Renal pelvis (tissue), 12 donors: ENCODE measurements around the gene MAPK1. TPM values are rescaled to one million over a fixed set of nuclear protein-coding genes. Genes with fewer than 3 reads are reported as not detected.
"Not testable (repeated sequence)": the region's sequence is repeated elsewhere in the genome, so short reads cannot be mapped to it uniquely, and the experiment has no call there.

Source experiments
- DNase-seq: peaks from one replicate; pipeline ENCODE4 v3.0.0-alpha.2; 2013
- long read RNA-seq, 16 experiments: transcript quantifications; one replicate each; lab custom pipeline, GENCODE V29; 2026
- polyA plus RNA-seq, 3 donors: library from polyadenylated mRNA; unstranded; fragments of 120-200 nt; gene quantifications; one replicate each; pipeline ENCODE4 v1.2.1, GENCODE V29; 2013; ENCODE audit not compliant: insufficient read length in 3 of 3

The MAPK1 gene
- 100 to 1,000 TPM; 126 to 135 (median 134) TPM for polyA plus RNA-seq
- long read RNA-seq, donor 1, full-length matches to known transcripts: 19 of 19 reads
- long read RNA-seq, donor 1, partial matches to known transcripts: 0 of 19 reads
- long read RNA-seq, donor 1, other reads (novel, unspliced or antisense): 0 of 19 reads
- long read RNA-seq, donor 2, full-length matches to known transcripts: 31 of 43 reads
- long read RNA-seq, donor 2, partial matches to known transcripts: 7 of 43 reads
- long read RNA-seq, donor 2, other reads (novel, unspliced or antisense): 5 of 43 reads
- long read RNA-seq, donor 3, full-length matches to known transcripts: 25 of 33 reads
- long read RNA-seq, donor 3, partial matches to known transcripts: 8 of 33 reads
- long read RNA-seq, donor 3, other reads (novel, unspliced or antisense): 0 of 33 reads
- long read RNA-seq, donor 4, full-length matches to known transcripts: 22 of 27 reads
- long read RNA-seq, donor 4, partial matches to known transcripts: 5 of 27 reads
- long read RNA-seq, donor 4, other reads (novel, unspliced or antisense): 0 of 27 reads
- long read RNA-seq, donor 5, full-length matches to known transcripts: 11 of 21 reads
- long read RNA-seq, donor 5, partial matches to known transcripts: 10 of 21 reads
- long read RNA-seq, donor 5, other reads (novel, unspliced or antisense): 0 of 21 reads
- long read RNA-seq, donor 6, full-length matches to known transcripts: 16 of 23 reads
- long read RNA-seq, donor 6, partial matches to known transcripts: 7 of 23 reads
- long read RNA-seq, donor 6, other reads (novel, unspliced or antisense): 0 of 23 reads
- long read RNA-seq, donor 7, full-length matches to known transcripts: 38 of 64 reads
- long read RNA-seq, donor 7, partial matches to known transcripts: 26 of 64 reads
- long read RNA-seq, donor 7, other reads (novel, unspliced or antisense): 0 of 64 reads
- long read RNA-seq, donor 8, full-length matches to known transcripts: 8 of 24 reads
- long read RNA-seq, donor 8, partial matches to known transcripts: 16 of 24 reads
- long read RNA-seq, donor 8, other reads (novel, unspliced or antisense): 0 of 24 reads
- long read RNA-seq, donor 9, full-length matches to known transcripts: 20 of 41 reads
- long read RNA-seq, donor 9, partial matches to known transcripts: 15 of 41 reads
- long read RNA-seq, donor 9, other reads (novel, unspliced or antisense): 6 of 41 reads
- long read RNA-seq, donor 10, full-length matches to known transcripts: 27 of 43 reads
- long read RNA-seq, donor 10, partial matches to known transcripts: 16 of 43 reads
- long read RNA-seq, donor 10, other reads (novel, unspliced or antisense): 0 of 43 reads
- long read RNA-seq, donor 11, full-length matches to known transcripts: 24 of 44 reads
- long read RNA-seq, donor 11, partial matches to known transcripts: 20 of 44 reads
- long read RNA-seq, donor 11, other reads (novel, unspliced or antisense): 0 of 44 reads
- long read RNA-seq, donor 12, full-length matches to known transcripts: 40 of 54 reads
- long read RNA-seq, donor 12, partial matches to known transcripts: 9 of 54 reads
- long read RNA-seq, donor 12, other reads (novel, unspliced or antisense): 5 of 54 reads
- long read RNA-seq, donor 13, full-length matches to known transcripts: 12 of 25 reads
- long read RNA-seq, donor 13, partial matches to known transcripts: 13 of 25 reads
- long read RNA-seq, donor 13, other reads (novel, unspliced or antisense): 0 of 25 reads
- long read RNA-seq, donor 14, full-length matches to known transcripts: 41 of 82 reads
- long read RNA-seq, donor 14, partial matches to known transcripts: 41 of 82 reads
- long read RNA-seq, donor 14, other reads (novel, unspliced or antisense): 0 of 82 reads
- long read RNA-seq, donor 15, full-length matches to known transcripts: 26 of 36 reads
- long read RNA-seq, donor 15, partial matches to known transcripts: 10 of 36 reads
- long read RNA-seq, donor 15, other reads (novel, unspliced or antisense): 0 of 36 reads
- long read RNA-seq, donor 16, full-length matches to known transcripts: 16 of 25 reads
- long read RNA-seq, donor 16, partial matches to known transcripts: 9 of 25 reads
- long read RNA-seq, donor 16, other reads (novel, unspliced or antisense): 0 of 25 reads

- peak; percentile 93 for DNase-seq
Measured at GRCh38 chr22:21867528-21868266, at the start of gene MAPK1. TSS of gene MAPK1 (minus strand) at chr22:21867645. CDS start at chr22:21867440, 205 bp downstream.

GRCh38 chr22:21916309-21916918, 49.0 kb upstream of the MAPK1 start:
- DNase-seq: no peak

- no peak for DNase-seq
Measured at GRCh38 chr22:21915624-21916308, 48.3 kb upstream of the MAPK1 start.

- not testable (repeated sequence) for DNase-seq
Measured at GRCh38 chr22:21914033-21914642, 46.7 kb upstream of the MAPK1 start.

- DNase-seq: not testable (repeated sequence)
Measured at GRCh38 chr22:21910367-21910766, 42.9 kb upstream of the MAPK1 start.

- DNase-seq: no peak
Measured at GRCh38 chr22:21909871-21910270, 42.4 kb upstream of the MAPK1 start.

GRCh38 chr22:21907638-21908522, 40.4 kb upstream of the MAPK1 start:
- no peak for DNase-seq

GRCh38 chr22:21905234-21905633, 37.8 kb upstream of the MAPK1 start:
- DNase-seq: not testable (repeated sequence)

- DNase-seq: no peak
Measured at GRCh38 chr22:21904250-21904789, 36.9 kb upstream of the MAPK1 start.

GRCh38 chr22:21903283-21903682, 35.8 kb upstream of the MAPK1 start:
- DNase-seq: no peak

- DNase-seq: no peak
Measured at GRCh38 chr22:21902296-21903087, 35.0 kb upstream of the MAPK1 start.

- no peak for DNase-seq
Measured at GRCh38 chr22:21898354-21898896, 31.0 kb upstream of the MAPK1 start.

GRCh38 chr22:21896951-21897513, 29.6 kb upstream of the MAPK1 start:
- no peak for DNase-seq

- DNase-seq: not testable (repeated sequence)
Measured at GRCh38 chr22:21896275-21896674, 28.8 kb upstream of the MAPK1 start.

GRCh38 chr22:21894799-21895198, 27.4 kb upstream of the MAPK1 start:
- DNase-seq: no peak
